Measurements from ENCODE around the gene MCTP1.

MCTP1 gene

DNA sequence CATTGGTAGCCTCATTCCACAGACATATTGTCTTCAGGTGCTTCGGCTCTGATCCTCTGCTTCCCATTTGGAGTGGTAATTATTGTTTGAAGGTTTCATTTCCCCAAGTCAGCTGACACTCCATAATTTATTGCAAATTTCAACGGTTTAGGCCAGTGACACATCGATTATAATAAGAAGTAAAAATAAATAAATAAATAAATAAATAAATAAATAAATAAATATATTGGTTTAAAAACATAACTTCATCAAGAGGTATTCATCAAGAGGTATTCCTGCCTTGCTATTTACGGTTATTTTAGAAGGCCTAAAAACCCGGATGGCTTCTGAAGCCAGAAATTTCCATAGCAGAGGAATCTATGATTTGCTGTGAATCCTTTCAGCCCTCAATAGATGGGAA is 393.3 kb downstream of the MCTP1 start:
- TF ChIP-seq, protein P1, sequence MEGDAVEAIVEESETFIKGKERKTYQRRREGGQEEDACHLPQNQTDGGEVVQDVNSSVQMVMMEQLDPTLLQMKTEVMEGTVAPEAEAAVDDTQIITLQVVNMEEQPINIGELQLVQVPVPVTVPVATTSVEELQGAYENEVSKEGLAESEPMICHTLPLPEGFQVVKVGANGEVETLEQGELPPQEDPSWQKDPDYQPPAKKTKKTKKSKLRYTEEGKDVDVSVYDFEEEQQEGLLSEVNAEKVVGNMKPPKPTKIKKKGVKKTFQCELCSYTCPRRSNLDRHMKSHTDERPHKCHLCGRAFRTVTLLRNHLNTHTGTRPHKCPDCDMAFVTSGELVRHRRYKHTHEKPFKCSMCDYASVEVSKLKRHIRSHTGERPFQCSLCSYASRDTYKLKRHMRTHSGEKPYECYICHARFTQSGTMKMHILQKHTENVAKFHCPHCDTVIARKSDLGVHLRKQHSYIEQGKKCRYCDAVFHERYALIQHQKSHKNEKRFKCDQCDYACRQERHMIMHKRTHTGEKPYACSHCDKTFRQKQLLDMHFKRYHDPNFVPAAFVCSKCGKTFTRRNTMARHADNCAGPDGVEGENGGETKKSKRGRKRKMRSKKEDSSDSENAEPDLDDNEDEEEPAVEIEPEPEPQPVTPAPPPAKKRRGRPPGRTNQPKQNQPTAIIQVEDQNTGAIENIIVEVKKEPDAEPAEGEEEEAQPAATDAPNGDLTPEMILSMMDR (conservative IDR thresholded peaks at IDR 0.05), result no peak
- TF ChIP-seq ZFX (IDR thresholded peaks at IDR 0.05), result no peak
- no peak overlapping the region for H3K27ac ChIP-seq

DNA sequence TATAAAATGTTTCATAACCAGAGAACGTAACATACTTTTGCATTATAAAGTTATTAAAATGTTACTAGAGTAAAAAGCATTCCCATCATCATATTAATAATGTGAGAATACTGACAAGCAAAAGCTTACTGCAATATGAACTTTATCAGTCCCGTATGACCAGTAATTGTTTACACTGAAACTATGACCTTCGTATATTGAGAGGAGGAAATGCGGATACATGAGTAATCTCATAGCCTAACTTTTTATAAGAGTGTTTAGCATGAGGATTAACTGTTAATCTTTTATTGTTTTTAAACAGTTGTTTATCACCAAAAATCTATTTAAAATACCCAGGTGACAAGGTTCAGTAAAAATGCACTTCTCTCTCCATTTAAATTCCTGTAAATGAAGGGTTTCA is 394.0 kb downstream of the MCTP1 start:
- TF ChIP-seq ZFX (IDR thresholded peaks at IDR 0.05), result no peak
- TF ChIP-seq, protein P1 (conservative IDR thresholded peaks at IDR 0.05), result no peak
- H3K27ac ChIP-seq, result no peak overlapping the region

DNA sequence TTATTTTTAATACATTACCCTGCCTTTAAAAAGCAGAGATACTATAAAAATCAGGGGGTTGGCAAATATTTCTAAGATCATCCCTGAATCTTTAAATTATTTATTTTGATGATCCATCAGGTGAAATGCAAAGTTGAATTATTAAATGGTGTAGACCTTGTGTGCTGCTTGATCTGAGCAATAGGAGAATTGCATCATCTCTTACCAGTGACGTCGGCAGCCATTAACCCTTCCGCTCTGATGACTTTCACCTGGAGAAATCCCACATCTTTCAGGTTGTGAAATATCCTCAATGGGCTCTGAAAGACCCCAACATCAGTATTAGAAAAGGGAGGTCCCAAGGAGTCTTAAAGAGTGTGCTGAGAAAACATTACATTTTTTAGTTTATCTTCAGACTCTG is 396.2 kb downstream of the MCTP1 start:
- no peak overlapping the region for H3K27ac ChIP-seq
- no peak for TF ChIP-seq ZFX (IDR thresholded peaks at IDR 0.05)
- TF ChIP-seq, protein P1 (conservative IDR thresholded peaks at IDR 0.05), result no peak

- H3K27ac ChIP-seq, result no peak overlapping the region
- TF ChIP-seq, protein P1 (conservative IDR thresholded peaks at IDR 0.05), result no peak
- no peak for TF ChIP-seq ZFX (IDR thresholded peaks at IDR 0.05)
Observed at GRCh38 chr5:94885931-94886330, 399.0 kb downstream of the MCTP1 start.

GRCh38 chr5:94884311-94884710 is 400.6 kb downstream of the MCTP1 start:
- TF ChIP-seq ZFX (IDR thresholded peaks at IDR 0.05), result no peak
- TF ChIP-seq, protein P1 (conservative IDR thresholded peaks at IDR 0.05), result no peak
- H3K27ac ChIP-seq, result no peak overlapping the region

DNA sequence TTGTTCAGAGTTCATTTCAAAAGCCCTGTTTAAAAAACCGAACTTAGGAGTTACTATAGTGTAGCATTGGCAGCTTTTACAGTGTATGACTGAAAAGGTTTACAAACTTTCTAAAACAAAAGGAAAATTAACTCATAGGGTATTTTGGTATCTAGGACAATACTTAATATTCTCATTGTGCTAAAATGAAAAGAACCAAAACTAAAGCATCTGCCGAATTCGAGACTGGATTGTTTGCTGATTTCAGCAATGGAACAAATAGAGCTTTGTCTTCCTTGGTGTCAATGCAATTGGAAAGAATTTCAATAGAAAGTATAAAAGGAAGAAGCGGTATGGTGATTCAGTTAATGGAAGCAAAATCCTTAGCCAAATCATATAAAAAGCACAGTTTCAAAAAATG is 412.4 kb downstream of the MCTP1 start:
- no peak for TF ChIP-seq ZFX (IDR thresholded peaks at IDR 0.05)
- TF ChIP-seq, protein P1 (conservative IDR thresholded peaks at IDR 0.05), result no peak
- no peak overlapping the region for H3K27ac ChIP-seq

- H3K27ac ChIP-seq, result no peak overlapping the region
- no peak for TF ChIP-seq ZFX (IDR thresholded peaks at IDR 0.05)
- TF ChIP-seq, protein P1 (conservative IDR thresholded peaks at IDR 0.05), result no peak
Observed at GRCh38 chr5:94870511-94871183, 414.2 kb downstream of the MCTP1 start.
